Right ventricle myocardium superior (tissue), 1 donor: ENCODE data around the gene SEC14L5. TPM values are rescaled to one million over a fixed set of nuclear protein-coding genes. Genes with fewer than 3 reads are reported as not detected.
"Not testable (repeated sequence)": the region's sequence is repeated elsewhere in the genome, so short reads cannot be mapped to it uniquely, and the experiment has no call there.

ENCODE experiments used
- ATAC-seq: fragments of 200-7000 bp; cut with Tn5 transposase; one replicate; pipeline ENCODE4 v1.9.1; 2020; ENCODE audit warnings: mild to moderate bottlenecking; ENCODE audit not compliant: poor library complexity
- DNase-seq: peaks from one replicate; pipeline ENCODE4 v3.0.0-alpha.2; 2020
- intact Hi-C: fragments of 100-400 bp; cut with DNase I; formaldehyde crosslinking; loops from one replicate; pipeline ENCODE4 v1.11.2; 2022
- total RNA-seq: library from RNA; stranded (reverse); fragmentation: NEBNext Ultra II Directional; extraction: Animal tissue kit (Norgen Biotek cat#: 25700); gene quantifications from one replicate; pipeline ENCODE4 v1.2.1, GENCODE V29; 2021
- donor health status: DM: no; HTN: yes; CAD: no; lungs with severe emphysema.

Gene SEC14L5
- total RNA-seq, 1 donor from 2014 or later, result 26.2 TPM

GRCh38 chr16:4926928-4927327, 31.2 kb upstream of the SEC14L5 start:
- intact Hi-C loops, result no loop called here
- no peak for ATAC-seq
- no peak for DNase-seq

GRCh38 chr16:4927661-4928060, 30.5 kb upstream of the SEC14L5 start:
- ATAC-seq, result no peak
- no peak for DNase-seq
- intact Hi-C loops, result no loop called here

- intact Hi-C loops, result no loop called here
- DNase-seq (no peak), ATAC-seq (no peak)
Observed at GRCh38 chr16:4928227-4928626, 29.9 kb upstream of the SEC14L5 start.

GRCh38 chr16:4929619-4930018, 28.5 kb upstream of the SEC14L5 start:
- intact Hi-C loops, DNase-seq, ATAC-seq: not testable (repeated sequence)

GRCh38 chr16:4931381-4931780, 26.7 kb upstream of the SEC14L5 start:
- DNase-seq (no peak), ATAC-seq (no peak)
- intact Hi-C loops, result no loop called here

GRCh38 chr16:4933433-4933832, 24.7 kb upstream of the SEC14L5 start:
- DNase-seq (no peak), ATAC-seq (no peak)
- intact Hi-C loops, result no loop called here

GRCh38 chr16:4933871-4934395, 24.2 kb upstream of the SEC14L5 start:
- ATAC-seq, result no peak
- DNase-seq, result no peak
- intact Hi-C loops, result no loop called here

GRCh38 chr16:4934591-4934990, 23.5 kb upstream of the SEC14L5 start:
- intact Hi-C loops, result no loop called here
- DNase-seq (no peak), ATAC-seq (no peak)

- DNase-seq (peak; percentile 94), ATAC-seq (peak; percentile 91)
- intact Hi-C loops, result no loop called here
Observed at GRCh38 chr16:4935241-4935855, 22.8 kb upstream of the SEC14L5 start.

- DNase-seq (no peak), ATAC-seq (peak; percentile 36)
- intact Hi-C loops, result no loop called here
Observed at GRCh38 chr16:4936181-4936990, 21.7 kb upstream of the SEC14L5 start.

GRCh38 chr16:4936991-4937781, 20.9 kb upstream of the SEC14L5 start, which contains the start of gene PPL:
PPL (minus strand) TSS chr16:4937148; CDS start chr16:4937045, 103 bp downstream.
- ATAC-seq, result peak; percentile 76
- intact Hi-C loops, result no loop called here
- DNase-seq, result peak; percentile 84

GRCh38 chr16:4937782-4938682, 20.1 kb upstream of the SEC14L5 start:
- intact Hi-C loops, result no loop called here
- DNase-seq (no peak), ATAC-seq (no peak)

- no peak for DNase-seq
- no peak for ATAC-seq
- intact Hi-C loops, result no loop called here
Observed at GRCh38 chr16:4938683-4939030, 19.5 kb upstream of the SEC14L5 start.

GRCh38 chr16:4940719-4941118, 17.4 kb upstream of the SEC14L5 start:
- no peak for ATAC-seq
- no peak for DNase-seq
- intact Hi-C loops, result no loop called here

GRCh38 chr16:4942481-4942880, 15.6 kb upstream of the SEC14L5 start:
- no peak for DNase-seq
- intact Hi-C loops, result no loop called here
- ATAC-seq, result no peak

GRCh38 chr16:4944333-4945281, 13.5 kb upstream of the SEC14L5 start:
- DNase-seq (peak; percentile 90), ATAC-seq (peak; percentile 84)
- intact Hi-C loops, result no loop called here
